Effector memory CD4-positive, alpha-beta T cell (primary cell): ENCODE data around the gene RTKN2.

Source experiments
- DNase-seq, 3 donors: peaks; one replicate each; pipeline ENCODE4 v3.0.0-alpha.2; 2020
- H3K27ac ChIP-seq: 2 replicates; pipeline ENCODE4 v1.7.0; 2013; ENCODE audit warnings: mild to moderate bottlenecking, low read length, moderate library complexity; ENCODE audit not compliant: insufficient read depth, poor library complexity, severe bottlenecking
- H3K27me3 ChIP-seq: replicated peaks from 2 replicates; pipeline ENCODE4 v1.7.0; 2013; ENCODE audit warnings: mild to moderate bottlenecking, low read length; ENCODE audit not compliant: insufficient read depth, control insufficient read depth, poor library complexity, severe bottlenecking
- H3K36me3 ChIP-seq: 2 replicates; pipeline ENCODE4 v1.7.0; 2013; ENCODE audit warnings: mild to moderate bottlenecking, low read length, moderate library complexity; ENCODE audit not compliant: control insufficient read depth, insufficient read depth
- H3K4me1 ChIP-seq: 2 replicates; pipeline ENCODE4 v1.7.0; 2013; ENCODE audit warnings: low read length, mild to moderate bottlenecking; ENCODE audit not compliant: control insufficient read depth, insufficient read depth, poor library complexity, severe bottlenecking
- H3K4me3 ChIP-seq: 2 replicates; pipeline ENCODE4 v1.7.0; 2013; ENCODE audit warnings: low read length, low read depth, mild to moderate bottlenecking; ENCODE audit not compliant: insufficient read depth, poor library complexity, severe bottlenecking
- H3K9me3 ChIP-seq: 2 replicates; pipeline ENCODE4 v1.7.0; 2013; ENCODE audit warnings: mild to moderate bottlenecking, low read length, moderate library complexity; ENCODE audit not compliant: control insufficient read depth

The RTKN2 gene

GRCh38 chr10:62183442-62183841 is 85.2 kb downstream of the RTKN2 start:
- H3K4me1 ChIP-seq, result peaks cover 37% of the 10 kb centered on the region
- peak overlapping the region; percentile 55 for H3K27ac ChIP-seq
- no peaks in the 10 kb centered on the region for H3K9me3 ChIP-seq
- peak in 2 of 3 donors; percentile 12 to 20 for DNase-seq
- H3K4me3 ChIP-seq, result no peak overlapping the region
- H3K27me3 ChIP-seq, result no peaks in the 10 kb centered on the region
- H3K36me3 ChIP-seq, result no peaks in the 10 kb centered on the region

GRCh38 chr10:62182595-62182994 is 86.0 kb downstream of the RTKN2 start:
- Histone ChIP-seq H3K4me1 (peaks cover 38% of the 10 kb centered on the region), H3K27ac (peak overlapping the region; percentile 45), H3K4me3 (no peak overlapping the region), H3K9me3 (no peaks in the 10 kb centered on the region), H3K36me3 (no peaks in the 10 kb centered on the region), H3K27me3 (no peaks in the 10 kb centered on the region)
- DNase-seq, result no peak

GRCh38 chr10:62182171-62182570 is 86.5 kb downstream of the RTKN2 start:
- Histone ChIP-seq H3K27me3 (no peaks in the 10 kb centered on the region), H3K4me3 (no peak overlapping the region), H3K4me1 (peaks cover 36% of the 10 kb centered on the region), H3K27ac (peak overlapping the region; percentile 45), H3K36me3 (no peaks in the 10 kb centered on the region), H3K9me3 (no peaks in the 10 kb centered on the region)
- DNase-seq, result no peak

GRCh38 chr10:62180677-62181076 is 88.0 kb downstream of the RTKN2 start:
- no peaks in the 10 kb centered on the region for H3K9me3 ChIP-seq
- H3K36me3 ChIP-seq, result no peaks in the 10 kb centered on the region
- H3K27me3 ChIP-seq, result no peaks in the 10 kb centered on the region
- no peak overlapping the region for H3K4me3 ChIP-seq
- no peak overlapping the region for H3K27ac ChIP-seq
- no peak for DNase-seq
- H3K4me1 ChIP-seq, result peaks cover 32% of the 10 kb centered on the region

GRCh38 chr10:62178568-62178967 is 90.1 kb downstream of the RTKN2 start:
- H3K4me1 ChIP-seq, result peaks cover 23% of the 10 kb centered on the region
- DNase-seq, result no peak
- no peaks in the 10 kb centered on the region for H3K9me3 ChIP-seq
- H3K27me3 ChIP-seq, result no peaks in the 10 kb centered on the region
- H3K27ac ChIP-seq, result no peak overlapping the region
- no peak overlapping the region for H3K4me3 ChIP-seq
- H3K36me3 ChIP-seq, result no peaks in the 10 kb centered on the region

- no peaks in the 10 kb centered on the region for H3K27me3 ChIP-seq
- peaks cover 12% of the 10 kb centered on the region for H3K4me1 ChIP-seq
- DNase-seq, result no peak
- H3K4me3 ChIP-seq, result no peak overlapping the region
- H3K36me3 ChIP-seq, result no peaks in the 10 kb centered on the region
- no peaks in the 10 kb centered on the region for H3K9me3 ChIP-seq
- H3K27ac ChIP-seq, result no peak overlapping the region
These were observed 91.5 kb downstream of the RTKN2 start for GRCh38 chr10:62177111-62177510.

- Histone ChIP-seq H3K4me1 (peaks cover 5% of the 10 kb centered on the region), H3K27ac (no peak overlapping the region), H3K4me3 (no peak overlapping the region), H3K27me3 (no peaks in the 10 kb centered on the region), H3K9me3 (no peaks in the 10 kb centered on the region), H3K36me3 (no peaks in the 10 kb centered on the region)
- DNase-seq, result no peak
These were observed 93.4 kb downstream of the RTKN2 start for GRCh38 chr10:62175251-62175650.

GRCh38 chr10:62172465-62172864 is 96.2 kb downstream of the RTKN2 start:
- peaks cover 3% of the 10 kb centered on the region for H3K4me1 ChIP-seq
- H3K4me3 ChIP-seq, result no peak overlapping the region
- no peaks in the 10 kb centered on the region for H3K36me3 ChIP-seq
- no peak overlapping the region for H3K27ac ChIP-seq
- DNase-seq, result no peak
- H3K9me3 ChIP-seq, result no peaks in the 10 kb centered on the region
- no peaks in the 10 kb centered on the region for H3K27me3 ChIP-seq

GRCh38 chr10:62171791-62172190 is 96.9 kb downstream of the RTKN2 start:
- no peaks in the 10 kb centered on the region for H3K27me3 ChIP-seq
- H3K27ac ChIP-seq, result no peak overlapping the region
- H3K4me1 ChIP-seq, result peaks cover 3% of the 10 kb centered on the region
- no peaks in the 10 kb centered on the region for H3K36me3 ChIP-seq
- no peaks in the 10 kb centered on the region for H3K9me3 ChIP-seq
- H3K4me3 ChIP-seq, result no peak overlapping the region
- no peak for DNase-seq

- Histone ChIP-seq H3K9me3 (no peaks in the 10 kb centered on the region), H3K27ac (no peak overlapping the region), H3K27me3 (no peaks in the 10 kb centered on the region), H3K36me3 (no peaks in the 10 kb centered on the region), H3K4me3 (no peak overlapping the region), H3K4me1 (peaks cover 3% of the 10 kb centered on the region)
- no peak for DNase-seq
These were observed 97.9 kb downstream of the RTKN2 start for GRCh38 chr10:62170732-62171131.
